Liver (tissue), 9 donors: Measurements from ENCODE around the gene PRDX6. TPM values are rescaled to one million over a fixed set of nuclear protein-coding genes. Genes with fewer than 3 reads are reported as not detected.
A peak's percentile ranks its signal among the peaks of the same experiment; 100 is the strongest.

ENCODE experiments used
- DNase-seq: peaks from one replicate; pipeline ENCODE4 v3.0.0-alpha.2; 2017; ENCODE audit warnings: low spot score
- H3K27ac ChIP-seq, 2 donors: one replicate each; pipeline ENCODE4 v1.7.0; 2013; ENCODE audit warnings: inconsistent platforms in 2 of 2, low read length in 2 of 2, control low read depth in 1 of 2, low read depth in 1 of 2, mild to moderate bottlenecking in 1 of 2
- H3K27me3 ChIP-seq, 4 donors: one replicate each; pipeline versions ENCODE4 v1.6.1 to v1.7.0; 2013; ENCODE audit warnings: low read length in 3 of 4, inconsistent platforms in 1 of 4, mild to moderate bottlenecking in 1 of 4, moderate library complexity in 1 of 4; ENCODE audit not compliant: control insufficient read depth in 4 of 4, insufficient read depth in 4 of 4
- H3K36me3 ChIP-seq, 4 donors: one replicate each; pipeline versions ENCODE4 v1.6.1 to v1.7.0; 2013; ENCODE audit warnings: low read length in 3 of 4, mild to moderate bottlenecking in 3 of 4, low read depth in 1 of 4, moderate library complexity in 1 of 4; ENCODE audit not compliant: control insufficient read depth in 4 of 4, insufficient read depth in 3 of 4
- H3K4me1 ChIP-seq, 4 donors: one replicate each; pipeline versions ENCODE4 v1.6.1 to v1.7.0; 2013; ENCODE audit warnings: low read length in 3 of 4, mild to moderate bottlenecking in 3 of 4, moderate library complexity in 1 of 4; ENCODE audit not compliant: control insufficient read depth in 4 of 4, insufficient read depth in 4 of 4
- H3K4me3 ChIP-seq, 3 donors: one replicate each; pipeline versions ENCODE4 v1.6.1 to v1.7.0; 2013; ENCODE audit warnings: low read length in 3 of 3, control low read depth in 1 of 3, low read depth in 1 of 3, mild to moderate bottlenecking in 1 of 3
- H3K9ac ChIP-seq, 2 donors: one replicate each; pipeline ENCODE4 v1.7.0; 2013; ENCODE audit warnings: low read length in 2 of 2, mild to moderate bottlenecking in 2 of 2, moderate library complexity in 2 of 2, control low read depth in 1 of 2, low read depth in 1 of 2
- H3K9me3 ChIP-seq, 4 donors: one replicate each; pipeline versions ENCODE4 v1.6.1 to v1.7.0; 2013; ENCODE audit warnings: low read length in 3 of 4; ENCODE audit not compliant: control insufficient read depth in 4 of 4
- FOXA1 ChIP-seq: IDR thresholded peaks from 2 replicates; pipeline ENCODE4 v1.6.1; 2016; ENCODE audit warnings: antibody characterized with exemption
- FOXA2 ChIP-seq: IDR thresholded peaks from 2 replicates; pipeline ENCODE4 v1.6.1; 2016; ENCODE audit warnings: antibody characterized with exemption
- GABPA ChIP-seq, 2 donors: IDR thresholded peaks in 1 of 2; conservative IDR thresholded peaks in 1 of 2; 2 replicates each; pipeline ENCODE4 v1.6.1; 2016; ENCODE audit warnings: antibody characterized with exemption in 2 of 2, mild to moderate bottlenecking in 1 of 2, moderate library complexity in 1 of 2
- HNF4G ChIP-seq: IDR thresholded peaks from 2 replicates; pipeline ENCODE4 v1.6.1; 2016; ENCODE audit warnings: antibody characterized with exemption
- NR2F2 ChIP-seq: IDR thresholded peaks from 2 replicates; pipeline ENCODE4 v1.6.1; 2016; ENCODE audit warnings: antibody characterized with exemption
- RAD21 ChIP-seq, 2 donors: IDR thresholded peaks; 2 replicates each; pipeline ENCODE4 v1.6.1; 2016; ENCODE audit warnings: antibody characterized with exemption in 2 of 2, mild to moderate bottlenecking in 2 of 2
- RXRA ChIP-seq, 2 donors: IDR thresholded peaks; 2 replicates each; pipeline ENCODE4 v1.6.1; 2017 to 2018; ENCODE audit warnings: antibody characterized with exemption in 2 of 2, mild to moderate bottlenecking in 1 of 2
- SP1 ChIP-seq: IDR thresholded peaks from 2 replicates; pipeline ENCODE4 v1.6.1; 2018; ENCODE audit warnings: antibody characterized with exemption, mild to moderate bottlenecking
- TAF1 ChIP-seq: conservative IDR thresholded peaks from 2 replicates; pipeline ENCODE4 v1.6.1; 2016; ENCODE audit warnings: antibody characterized with exemption, mild to moderate bottlenecking
- YY1 ChIP-seq: IDR thresholded peaks from 2 replicates; pipeline ENCODE4 v1.6.1; 2016; ENCODE audit warnings: antibody characterized with exemption, mild to moderate bottlenecking
- WGBS: extraction: QIAGEN DNeasy Blood & Tissue Kit; methylation state at CpG from one replicate; pipeline ENCODE4 v1.1.7; 2013; 5-methylcytosine and 5-hydroxymethylcytosine counted together
- polyA plus RNA-seq, 2 donors: library from polyadenylated mRNA; stranded (reverse) in 1 of 2; unstranded in 1 of 2; fragments of 200-250 nt in 1 of 2; fragments of >200 nt in 1 of 2; fragmentation: Nextera tagmentation in 1 of 2; extraction: Ambion mirVana in 1 of 2; gene quantifications; one replicate each; pipeline versions ENCODE4 v1.2.1 to v1.2.3, GENCODE V29; 2013 to 2015
- total RNA-seq, 2 donors: library from RNA; depleted of rRNA; stranded (reverse); fragments of >200 nt; gene quantifications; one replicate each; pipeline ENCODE4 v1.2.3, GENCODE V29; 2014
- TF ChIP-seq, protein P1 (sequence below): IDR thresholded peaks from 2 replicates; pipeline ENCODE4 v1.6.1; 2016; ENCODE audit warnings: antibody characterized with exemption
- TF ChIP-seq, protein P2 (sequence below): IDR thresholded peaks from 2 replicates; pipeline ENCODE4 v1.6.1; 2016; ENCODE audit warnings: antibody characterized with exemption, mild to moderate bottlenecking
- TF ChIP-seq, protein P3 (sequence below): IDR thresholded peaks from 2 replicates; pipeline ENCODE4 v1.6.1; 2016; ENCODE audit warnings: antibody characterized with exemption
- TF ChIP-seq, protein P4 (sequence below): fragments of 150-350 bp; IDR thresholded peaks from 2 replicates; pipeline ENCODE4 v1.5.1; 2017; ENCODE audit warnings: improper control_type of control experiment, low read depth, low read length; ENCODE audit not compliant: missing input control
- donor health status: healthy.
- donor health status: healthy.
- donor health status: healthy.
- donor health status: healthy.
- donor health status: healthy.

The PRDX6 gene
- total and polyA plus RNA-seq, 4 donors = 147 to 370 (median 240) TPM

DNA sequence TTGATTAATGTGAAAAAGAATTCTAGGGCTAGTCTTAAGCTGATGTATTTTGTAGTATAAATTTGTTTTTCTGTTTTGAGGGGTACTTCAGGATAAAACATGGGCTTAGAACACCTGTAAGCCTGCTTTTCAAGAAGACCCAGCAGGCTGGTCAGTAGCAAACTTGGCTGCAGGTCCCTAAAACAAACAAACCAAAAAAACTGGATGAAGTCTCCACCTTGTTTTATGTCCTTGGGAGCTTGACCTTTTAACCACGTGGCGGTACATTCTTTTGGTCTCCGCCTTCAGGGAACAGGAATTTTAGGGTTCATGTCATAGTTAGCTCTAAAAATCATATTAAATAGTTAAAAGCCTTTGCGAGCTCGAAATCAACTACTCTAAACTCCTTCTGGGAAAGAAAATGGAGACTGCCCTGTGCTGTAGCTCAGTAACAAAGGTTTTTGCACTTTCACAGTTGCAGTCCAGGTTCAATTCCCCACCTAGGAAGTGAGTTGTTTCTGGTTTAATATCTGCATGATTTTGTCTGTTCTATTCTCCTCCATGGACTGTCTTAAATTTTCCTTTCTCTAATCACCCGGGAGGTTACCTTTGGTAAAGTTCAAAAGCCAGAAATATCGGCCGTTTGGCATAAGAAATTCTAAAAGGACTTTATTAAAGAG lies 18.6 kb downstream of the PRDX6 start:
- DNase-seq = no peak
- Histone ChIP-seq H3K4me1 (peaks cover 0 to 8% (median under 1%) of the 10 kb centered on the region in 4 donors), H3K4me3 (no peak overlapping the region), H3K27me3 (no peaks in the 10 kb centered on the region), H3K36me3 (peaks cover 0 to 2% (median 0%) of the 10 kb centered on the region in 4 donors), H3K9me3 (no peaks in the 10 kb centered on the region), H3K27ac (no peak overlapping the region), H3K9ac (no peak overlapping the region)
- 53% methylated on average over 8 of the region's 8 CpGs for WGBS
- TF ChIP-seq, protein P1, sequence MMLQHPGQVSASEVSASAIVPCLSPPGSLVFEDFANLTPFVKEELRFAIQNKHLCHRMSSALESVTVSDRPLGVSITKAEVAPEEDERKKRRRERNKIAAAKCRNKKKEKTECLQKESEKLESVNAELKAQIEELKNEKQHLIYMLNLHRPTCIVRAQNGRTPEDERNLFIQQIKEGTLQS = no peak
- TF ChIP-seq, protein P2, sequence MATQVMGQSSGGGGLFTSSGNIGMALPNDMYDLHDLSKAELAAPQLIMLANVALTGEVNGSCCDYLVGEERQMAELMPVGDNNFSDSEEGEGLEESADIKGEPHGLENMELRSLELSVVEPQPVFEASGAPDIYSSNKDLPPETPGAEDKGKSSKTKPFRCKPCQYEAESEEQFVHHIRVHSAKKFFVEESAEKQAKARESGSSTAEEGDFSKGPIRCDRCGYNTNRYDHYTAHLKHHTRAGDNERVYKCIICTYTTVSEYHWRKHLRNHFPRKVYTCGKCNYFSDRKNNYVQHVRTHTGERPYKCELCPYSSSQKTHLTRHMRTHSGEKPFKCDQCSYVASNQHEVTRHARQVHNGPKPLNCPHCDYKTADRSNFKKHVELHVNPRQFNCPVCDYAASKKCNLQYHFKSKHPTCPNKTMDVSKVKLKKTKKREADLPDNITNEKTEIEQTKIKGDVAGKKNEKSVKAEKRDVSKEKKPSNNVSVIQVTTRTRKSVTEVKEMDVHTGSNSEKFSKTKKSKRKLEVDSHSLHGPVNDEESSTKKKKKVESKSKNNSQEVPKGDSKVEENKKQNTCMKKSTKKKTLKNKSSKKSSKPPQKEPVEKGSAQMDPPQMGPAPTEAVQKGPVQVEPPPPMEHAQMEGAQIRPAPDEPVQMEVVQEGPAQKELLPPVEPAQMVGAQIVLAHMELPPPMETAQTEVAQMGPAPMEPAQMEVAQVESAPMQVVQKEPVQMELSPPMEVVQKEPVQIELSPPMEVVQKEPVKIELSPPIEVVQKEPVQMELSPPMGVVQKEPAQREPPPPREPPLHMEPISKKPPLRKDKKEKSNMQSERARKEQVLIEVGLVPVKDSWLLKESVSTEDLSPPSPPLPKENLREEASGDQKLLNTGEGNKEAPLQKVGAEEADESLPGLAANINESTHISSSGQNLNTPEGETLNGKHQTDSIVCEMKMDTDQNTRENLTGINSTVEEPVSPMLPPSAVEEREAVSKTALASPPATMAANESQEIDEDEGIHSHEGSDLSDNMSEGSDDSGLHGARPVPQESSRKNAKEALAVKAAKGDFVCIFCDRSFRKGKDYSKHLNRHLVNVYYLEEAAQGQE = peak; percentile 17
- TF ChIP-seq RXRA (IDR thresholded peaks at IDR 0.05) (peak in 1 of 2 donors; percentile 14), RAD21 (IDR thresholded peaks at IDR 0.05) (peak in 1 of 2 donors; percentile 7), YY1 (peak; percentile 13)

DNA sequence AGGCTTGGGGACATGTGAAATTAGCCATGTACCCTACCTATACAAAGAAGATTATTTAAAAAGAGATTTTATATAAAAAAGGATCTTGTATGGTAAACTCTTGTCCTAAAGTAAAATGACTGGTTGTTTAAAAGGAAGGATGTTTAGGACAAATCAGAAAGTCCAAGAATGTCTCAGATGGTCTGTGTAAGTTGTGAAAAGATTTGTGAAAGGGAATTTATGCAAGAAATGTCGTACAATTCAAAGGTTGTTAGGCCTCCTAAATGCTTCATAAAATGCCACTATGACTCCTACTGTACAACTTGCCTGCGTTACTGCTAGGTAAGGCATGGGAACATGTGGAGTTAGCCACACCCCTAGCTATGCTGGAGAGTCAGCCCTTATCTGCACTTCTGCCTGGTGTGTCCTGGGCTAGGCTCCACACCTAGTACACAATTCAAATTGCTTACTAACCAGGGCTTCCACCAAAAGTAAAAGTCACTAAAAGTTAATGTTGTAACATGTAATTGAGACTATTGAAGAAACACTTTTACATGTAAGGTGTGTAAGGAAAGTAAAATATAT lies 19.7 kb downstream of the PRDX6 start:
- H3K4me3 ChIP-seq = no peak overlapping the region
- no peaks in the 10 kb centered on the region for H3K9me3 ChIP-seq
- peaks cover 0 to 11% (median 2%) of the 10 kb centered on the region in 4 donors for H3K4me1 ChIP-seq
- H3K9ac ChIP-seq = no peak overlapping the region
- DNase-seq = no peak
- WGBS = 89% methylated on average over 2 of the region's 2 CpGs
- no peak for TF ChIP-seq SP1
- TF ChIP-seq, protein P3, sequence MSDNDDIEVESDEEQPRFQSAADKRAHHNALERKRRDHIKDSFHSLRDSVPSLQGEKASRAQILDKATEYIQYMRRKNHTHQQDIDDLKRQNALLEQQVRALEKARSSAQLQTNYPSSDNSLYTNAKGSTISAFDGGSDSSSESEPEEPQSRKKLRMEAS = no peak
- TF ChIP-seq FOXA2 = no peak
- TF ChIP-seq TAF1 = no peak
- TF ChIP-seq FOXA1 = no peak
- no peak for TF ChIP-seq YY1
- TF ChIP-seq, protein P4, sequence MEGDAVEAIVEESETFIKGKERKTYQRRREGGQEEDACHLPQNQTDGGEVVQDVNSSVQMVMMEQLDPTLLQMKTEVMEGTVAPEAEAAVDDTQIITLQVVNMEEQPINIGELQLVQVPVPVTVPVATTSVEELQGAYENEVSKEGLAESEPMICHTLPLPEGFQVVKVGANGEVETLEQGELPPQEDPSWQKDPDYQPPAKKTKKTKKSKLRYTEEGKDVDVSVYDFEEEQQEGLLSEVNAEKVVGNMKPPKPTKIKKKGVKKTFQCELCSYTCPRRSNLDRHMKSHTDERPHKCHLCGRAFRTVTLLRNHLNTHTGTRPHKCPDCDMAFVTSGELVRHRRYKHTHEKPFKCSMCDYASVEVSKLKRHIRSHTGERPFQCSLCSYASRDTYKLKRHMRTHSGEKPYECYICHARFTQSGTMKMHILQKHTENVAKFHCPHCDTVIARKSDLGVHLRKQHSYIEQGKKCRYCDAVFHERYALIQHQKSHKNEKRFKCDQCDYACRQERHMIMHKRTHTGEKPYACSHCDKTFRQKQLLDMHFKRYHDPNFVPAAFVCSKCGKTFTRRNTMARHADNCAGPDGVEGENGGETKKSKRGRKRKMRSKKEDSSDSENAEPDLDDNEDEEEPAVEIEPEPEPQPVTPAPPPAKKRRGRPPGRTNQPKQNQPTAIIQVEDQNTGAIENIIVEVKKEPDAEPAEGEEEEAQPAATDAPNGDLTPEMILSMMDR = no peak
- peaks cover 0 to 2% (median 0%) of the 10 kb centered on the region in 4 donors for H3K36me3 ChIP-seq
- H3K27me3 ChIP-seq = no peaks in the 10 kb centered on the region
- H3K27ac ChIP-seq = no peak overlapping the region

DNA sequence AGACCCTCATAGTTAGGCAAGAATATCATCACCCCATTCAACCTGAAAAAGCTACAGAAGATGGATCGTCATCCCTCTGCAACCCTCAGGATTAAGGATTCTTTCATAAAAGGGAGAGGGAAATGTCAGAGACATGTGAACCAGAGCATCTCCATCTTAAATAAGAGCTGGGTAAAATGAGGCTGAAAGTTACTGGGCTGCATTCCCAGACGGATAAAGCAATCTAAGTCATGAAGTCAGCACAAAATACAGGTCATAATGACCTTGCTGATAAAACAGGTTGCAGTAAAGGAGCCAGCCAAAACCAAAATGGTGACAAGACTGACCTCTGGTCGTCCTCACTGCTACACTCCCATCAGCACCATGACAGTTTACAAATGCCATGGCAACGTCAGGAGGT lies 22.6 kb downstream of the PRDX6 start:
- 66% methylated on average over 4 of the region's 4 CpGs for WGBS
- H3K9ac ChIP-seq = no peak overlapping the region
- H3K36me3 ChIP-seq = peaks cover 0 to 2% (median 0%) of the 10 kb centered on the region in 4 donors
- H3K9me3 ChIP-seq = no peaks in the 10 kb centered on the region
- DNase-seq = no peak
- no peaks in the 10 kb centered on the region for H3K27me3 ChIP-seq
- H3K4me1 ChIP-seq = peaks cover 1 to 26% (median 15%) of the 10 kb centered on the region in 4 donors
- no peak overlapping the region for H3K4me3 ChIP-seq
- H3K27ac ChIP-seq = no peak overlapping the region
- TF ChIP-seq, protein P2 = no peak
- TF ChIP-seq HNF4G (no peak), YY1 (no peak), NR2F2 (no peak), GABPA (IDR thresholded peaks at IDR 0.05 in 1 of 2, conservative IDR thresholded peaks at IDR 0.05 in 1 of 2) (no peak), SP1 (no peak)
- TF ChIP-seq, protein P4 = no peak
